Measurements from ENCODE around the gene MTPN. TPM values are rescaled to one million over a fixed set of nuclear protein-coding genes. Genes with fewer than 3 reads are reported as not detected.

MTPN gene
- total and polyA plus RNA-seq, 10 of the 15 experiments (the other 5 are each of a cell fraction or from before 2014, with no cell fraction given): 38.7 to 146 (median 85.4) TPM

- no peak for DNase-seq (ENCODE audit: low read depth, low spot score)
- 78% methylated on average over 3 of the region's 3 CpGs for WGBS (ENCODE audit: insufficient coverage, insufficient replicate concordance, low lambda C conversion rate, missing lambda C conversion rate)
- in situ Hi-C loops (cut with MboI): no loop called here
- FAIRE-seq: no peak
- POLR2A ChIA-PET: no interaction called here
- H3K4me2 ChIP-seq (ENCODE audit: control insufficient read depth, insufficient read depth): no peak overlapping the region
- H2AFZ ChIP-seq (ENCODE audit: control insufficient read depth, low read depth, low read length): no peak overlapping the region
- CTCF ChIA-PET: no interaction called here
- no peaks in the 10 kb centered on the region; the same call in 1 of the 2 replicates for H3K4me1 ChIP-seq (ENCODE audit: control insufficient read depth, insufficient read depth, low read length)
- no peaks in the 10 kb centered on the region for H4K20me1 ChIP-seq (ENCODE audit: control insufficient read depth, insufficient read depth)
- peaks cover 2 to 4% of the 10 kb centered on the region in 2 experiments; a peak in 3 of 4 replicates for H3K36me3 ChIP-seq (ENCODE audit: control insufficient read depth in 2 of 2, insufficient read depth in 2 of 2, low read length in 1 of 2)
- no peaks in the 10 kb centered on the region for H3K79me2 ChIP-seq (ENCODE audit: control insufficient read depth, insufficient read depth, low read length)
- intact Hi-C loops (cut with micrococcal nuclease; ENCODE audit: unreplicated experiment): no loop called here
- SMC1A ChIA-PET (ENCODE audit: uncharacterized antibody, unreplicated experiment): interaction anchor here (1.2 kb wide), 2 partner anchors 11 to 19 kb away, joined by 3 read pairs; no protein-coding TSS in a partner anchor
- no TSS peak for BruUV-seq (replicated peaks)
- RAD21 ChIA-PET (ENCODE audit: unreplicated experiment): no interaction called here
- H3K27ac ChIP-seq (ENCODE audit: control insufficient read depth, insufficient read depth): no peak overlapping the region
- no peak; the same call in 2 of the 3 replicates for ATAC-seq
- H3K9ac ChIP-seq (ENCODE audit: control insufficient read depth, insufficient read depth, low read length): no peak overlapping the region
- H3K27me3 ChIP-seq (replicated peaks in 1 of 2; ENCODE audit: control insufficient read depth in 2 of 2, insufficient read depth in 2 of 2, low read length in 1 of 2): no peaks in the 10 kb centered on the region
- no peak for TF ChIP-seq IRF3 (IDR thresholded peaks at IDR 0.05)
- no peak for TF ChIP-seq MYB (IDR thresholded peaks at IDR 0.05; ENCODE audit: borderline replicate concordance, low read depth, low read length)
- TF ChIP-seq MEF2B (IDR thresholded peaks at IDR 0.05; ENCODE audit: partially characterized antibody, poor library complexity, severe bottlenecking): no peak
- no peak for TF ChIP-seq SIN3A (IDR thresholded peaks at IDR 0.05; ENCODE audit: low read depth, low read length)
- no peak for TF ChIP-seq TARDBP (IDR thresholded peaks at IDR 0.05; ENCODE audit: borderline replicate concordance)
- no peak for TF ChIP-seq CBFB (IDR thresholded peaks at IDR 0.05; ENCODE audit: low read depth)
- no peak for TF ChIP-seq SP1 (IDR thresholded peaks at IDR 0.05; ENCODE audit: low read depth, low read length)
- TF ChIP-seq KDM1A (IDR thresholded peaks at IDR 0.05; ENCODE audit: borderline replicate concordance): no peak
- no peak for TF ChIP-seq SUZ12 (IDR thresholded peaks at IDR 0.05; ENCODE audit: unreplicated experiment)
- TF ChIP-seq ZBTB11 (CRISPR knock-in tag; IDR thresholded peaks at IDR 0.05): no peak
- TF ChIP-seq MXI1 (IDR thresholded peaks at IDR 0.05; ENCODE audit: low read depth, low read length): no peak
- TF ChIP-seq ZSCAN29 (IDR thresholded peaks at IDR 0.05): no peak
- TF ChIP-seq WRNIP1 (IDR thresholded peaks at IDR 0.05; ENCODE audit: borderline replicate concordance, low read depth, low read length): no peak
- no peak for TF ChIP-seq CUX1 (IDR thresholded peaks at IDR 0.05; ENCODE audit: insufficient replicate concordance, low read depth, low read length)
- TF ChIP-seq ZNF24 (IDR thresholded peaks at IDR 0.05): no peak
- H3K9me3 ChIP-seq (replicated peaks; ENCODE audit: control insufficient read depth, insufficient read depth, low read length): no peaks in the 10 kb centered on the region; the same call in 2 of the 3 replicates
- H3K4me3 ChIP-seq: no peak overlapping the region
These were observed 52.9 kb downstream of the MTPN start for GRCh38 chr7:135924302-135924701.

All from GM12878 (cell line).